Activated CD8-positive, alpha-beta memory T cell treated with anti-CD3 and anti-CD28 coated beads for 48 hours (primary cell): ENCODE data around the gene OTOP3.
"Not testable (repeated sequence)": the region's sequence is repeated elsewhere in the genome, so short reads cannot be mapped to it uniquely, and the experiment has no call there.

Source experiments
- DNase-seq, 3 experiments: peaks; one replicate each; pipeline ENCODE4 v3.0.0-alpha.2; 2020; ENCODE audit warnings: low read depth in 2 of 3, low spot score in 2 of 3

The OTOP3 gene

GRCh38 chr17:74959826-74960515, 24.3 kb downstream of the OTOP3 start:
- DNase-seq, result no peak

GRCh38 chr17:74960570-74961342, 25.1 kb downstream of the OTOP3 start:
- DNase-seq, result no peak

GRCh38 chr17:74961657-74962350, 26.1 kb downstream of the OTOP3 start:
- DNase-seq, result peak; percentile 43 to 93 (median 91)

- DNase-seq, result no peak
Observed at GRCh38 chr17:74962622-74963394, 27.1 kb downstream of the OTOP3 start.

- no peak for DNase-seq
Observed at GRCh38 chr17:74963656-74964055, 28.0 kb downstream of the OTOP3 start.

- DNase-seq, result no peak
Observed at GRCh38 chr17:74964246-74964761, 28.6 kb downstream of the OTOP3 start.

- DNase-seq, result no peak
Observed at GRCh38 chr17:74964988-74965622, 29.4 kb downstream of the OTOP3 start.

- DNase-seq, result no peak
Observed at GRCh38 chr17:74968361-74968780, 32.7 kb downstream of the OTOP3 start.

GRCh38 chr17:74969501-74969900, 33.8 kb downstream of the OTOP3 start:
- DNase-seq, result not testable (repeated sequence)

GRCh38 chr17:74970395-74970794, 34.7 kb downstream of the OTOP3 start:
- no peak for DNase-seq

- no peak for DNase-seq
Observed at GRCh38 chr17:74971069-74971841, 35.6 kb downstream of the OTOP3 start.

- no peak for DNase-seq
Observed at GRCh38 chr17:74971842-74972106, 36.1 kb downstream of the OTOP3 start.

- DNase-seq, result peak; percentile 47 to 65 (median 63)
Observed at GRCh38 chr17:74972107-74972972, 36.6 kb downstream of the OTOP3 start, which contains the start of gene HID1. Gene HID1 (minus strand): TSS chr17:74972759. CDS start chr17:74972656, 103 bp downstream.

GRCh38 chr17:74972973-74973328, 37.3 kb downstream of the OTOP3 start:
- no peak for DNase-seq

GRCh38 chr17:74975943-74976342, 40.2 kb downstream of the OTOP3 start:
- no peak for DNase-seq

- no peak for DNase-seq
Observed at GRCh38 chr17:74977802-74978201, 42.1 kb downstream of the OTOP3 start.

GRCh38 chr17:74978240-74978639, 42.5 kb downstream of the OTOP3 start:
- no peak for DNase-seq

GRCh38 chr17:74979408-74980146, 43.9 kb downstream of the OTOP3 start:
- DNase-seq, result no peak
